ENCODE measurements around the gene MEX3D.

GRCh38 chr19:1533510-1534150 is 34.5 kb downstream of the MEX3D start:
- TF ChIP-seq CTCF (IDR thresholded peaks at IDR 0.05) (no peak), POLR2A (IDR thresholded peaks at IDR 0.05) (no peak), EP300 (IDR thresholded peaks at IDR 0.05) (no peak), POLR2AphosphoS5 (IDR thresholded peaks at IDR 0.05) (no peak)

Data from gastroesophageal sphincter (tissue), 3 donors.